Ovary (tissue), 3 donors: ENCODE measurements around the gene PTRH2.

ENCODE experiments used
- CTCF ChIP-seq, 3 donors: fragments of 450-650 bp in 2 of 3; fragments of 200-600 bp in 1 of 3; IDR thresholded peaks; one replicate each; pipeline versions ENCODE4 v1.5.1 to v1.8.0; 2016 to 2022; ENCODE audit warnings: antibody characterized with exemption in 3 of 3, mild to moderate bottlenecking in 1 of 3
- POLR2A ChIP-seq: fragments of 450-650 bp; IDR thresholded peaks from one replicate; pipeline ENCODE4 v1.6.1; 2017; ENCODE audit warnings: antibody characterized with exemption, mild to moderate bottlenecking, moderate library complexity
- donor health status: DM: no; HTN: no; CAD: no.

- no peak for TF ChIP-seq CTCF (IDR thresholded peaks at IDR 0.05)
- TF ChIP-seq POLR2A, result no peak
Observed at GRCh38 chr17:59666235-59666634, 41.0 kb downstream of the PTRH2 start.
